HCT116 (cell line): Measurements from ENCODE around the gene GYG1. TPM values are rescaled to one million over a fixed set of nuclear protein-coding genes. Genes with fewer than 3 reads are reported as not detected.

ENCODE experiments used
- CBX3 ChIP-seq: IDR thresholded peaks from 2 replicates; pipeline ENCODE4 v1.6.1; 2012; ENCODE audit warnings: low read depth
- CTCF ChIP-seq, 3 experiments: fragments of 200-600 bp in 1 of 3; sonication (generic) in 1 of 3; IDR thresholded peaks in 2 of 3; conservative IDR thresholded peaks in 1 of 3; 2 replicates each; pipeline ENCODE4 v1.5.1; 2012 to 2017; ENCODE audit warnings: low read depth in 2 of 3, low read length in 2 of 3, antibody characterized with exemption in 1 of 3, borderline replicate concordance in 1 of 3, control low read depth in 1 of 3, mild to moderate bottlenecking in 1 of 3, mixed read lengths in 1 of 3, mixed run types in 1 of 3, moderate library complexity in 1 of 3; ENCODE audit not compliant: insufficient read depth in 1 of 3
- ELF1 ChIP-seq: IDR thresholded peaks from 2 replicates; pipeline ENCODE4 v1.6.1; 2012; ENCODE audit warnings: low read depth, borderline replicate concordance
- FOSL1 ChIP-seq: IDR thresholded peaks from 2 replicates; pipeline ENCODE4 v1.6.1; 2012; ENCODE audit warnings: low read depth
- RAD21 ChIP-seq: IDR thresholded peaks from 2 replicates; pipeline ENCODE4 v1.6.1; 2012; ENCODE audit warnings: low read depth, mild to moderate bottlenecking
- REST ChIP-seq: IDR thresholded peaks from 2 replicates; pipeline ENCODE4 v1.6.1; 2012; ENCODE audit warnings: low read depth
- SP1 ChIP-seq: IDR thresholded peaks from 2 replicates; pipeline ENCODE4 v1.6.1; 2012; ENCODE audit warnings: low read depth
- SRF ChIP-seq: IDR thresholded peaks from 2 replicates; pipeline ENCODE4 v1.6.1; 2012; ENCODE audit warnings: low read depth
- ZFX ChIP-seq: fragments of 450-650 bp; IDR thresholded peaks from 2 replicates; pipeline ENCODE4 v1.6.1; 2017
- total RNA-seq: library from RNA; stranded (reverse); gene quantifications from one replicate; pipeline ENCODE4 v1.2.1, GENCODE V29; 2021; ENCODE audit not compliant: unreplicated experiment

The GYG1 gene
- total RNA-seq, 1 experiment from 2014 or later, result 28.9 TPM

- TF ChIP-seq CTCF (IDR thresholded peaks at IDR 0.05 in 2 of 3, conservative IDR thresholded peaks at IDR 0.05 in 1 of 3; ENCODE audit: borderline replicate concordance in 1 of 3, insufficient read depth in 1 of 3, low read depth in 2 of 3, low read length in 2 of 3), result peak; percentile 65 to 83 (median 80)
- no peak for TF ChIP-seq ELF1
- TF ChIP-seq SP1, result no peak
- TF ChIP-seq REST, result no peak
- TF ChIP-seq CBX3, result peak; percentile 67; the same call in 1 of the 2 replicates
- peak; percentile 69 for TF ChIP-seq FOSL1
- no peak for TF ChIP-seq ZFX
- TF ChIP-seq SRF, result no peak
- TF ChIP-seq RAD21, result peak; percentile 90
These were observed 47.7 kb upstream of the GYG1 start (continued) for GRCh38 chr3:148943506-148944205.
